MM.1S (cell line): ENCODE data around the gene BRWD1.

Source experiments
- DNase-seq: peaks from one replicate; pipeline ENCODE4 v3.0.0-alpha.2; 2015
- H2AFZ ChIP-seq: fragments of 300-600 bp; sonication (generic); 2 replicates; pipeline ENCODE4 v1.6.0; 2016; ENCODE audit warnings: antibody characterized with exemption, low read length
- H3F3A ChIP-seq: fragments of 300-600 bp; sonication (generic); 2 replicates; pipeline ENCODE4 v1.6.1; 2016; ENCODE audit warnings: mild to moderate bottlenecking, antibody characterized with exemption, low read length, moderate library complexity, mixed read lengths; ENCODE audit not compliant: insufficient read depth
- H3K27ac ChIP-seq: fragments of 300-600 bp; sonication (generic); 2 replicates; pipeline ENCODE4 v1.5.1; 2016; ENCODE audit warnings: mild to moderate bottlenecking, low read length
- H3K27me3 ChIP-seq: fragments of 300-600 bp; sonication (generic); replicated peaks from 2 replicates; pipeline ENCODE4 v1.6.0; 2016; ENCODE audit warnings: low read length; ENCODE audit not compliant: insufficient read depth
- H3K36me3 ChIP-seq: fragments of 300-600 bp; sonication (generic); replicated peaks from 2 replicates; pipeline ENCODE4 v1.6.1; 2016; ENCODE audit warnings: mild to moderate bottlenecking, low read length, mixed read lengths; ENCODE audit not compliant: insufficient read depth
- H3K4me1 ChIP-seq: fragments of 300-600 bp; sonication (generic); 2 replicates; pipeline ENCODE4 v1.6.1; 2016; ENCODE audit warnings: low read length, mixed read lengths
- H3K4me2 ChIP-seq: fragments of 300-600 bp; sonication (generic); 2 replicates; pipeline ENCODE4 v1.6.0; 2016; ENCODE audit warnings: low read depth, low read length
- H3K4me3 ChIP-seq: fragments of 300-600 bp; sonication (generic); 2 replicates; pipeline ENCODE4 v1.5.1; 2016; ENCODE audit warnings: low read length, mixed read lengths
- H3K79me2 ChIP-seq: fragments of 300-600 bp; sonication (generic); 2 replicates; pipeline ENCODE4 v1.6.1; 2016; ENCODE audit warnings: mixed run types, low read length, mixed read lengths
- H3K9ac ChIP-seq: fragments of 300-600 bp; sonication (generic); 2 replicates; pipeline ENCODE4 v1.6.1; 2016; ENCODE audit warnings: low read length, mixed read lengths
- H3K9me2 ChIP-seq: fragments of 300-600 bp; sonication (generic); replicated peaks from 2 replicates; pipeline ENCODE4 v1.6.1; 2016; ENCODE audit warnings: mild to moderate bottlenecking, low read length, mixed read lengths; ENCODE audit not compliant: insufficient read depth
- H3K9me3 ChIP-seq: fragments of 300-600 bp; sonication (generic); replicated peaks from 2 replicates; pipeline ENCODE4 v1.6.1; 2016; ENCODE audit warnings: mild to moderate bottlenecking, low read length, mixed read lengths; ENCODE audit not compliant: insufficient read depth
- H4K20me1 ChIP-seq: fragments of 300-600 bp; sonication (generic); 2 replicates; pipeline ENCODE4 v1.6.1; 2016; ENCODE audit warnings: mild to moderate bottlenecking, low read length, moderate library complexity, mixed read lengths; ENCODE audit not compliant: insufficient read depth
- EZH2 ChIP-seq: fragments of 300-600 bp; sonication (generic); optimal IDR thresholded peaks from 2 replicates; pipeline ENCODE3; 2017; ENCODE audit warnings: low read depth, mild to moderate bottlenecking, antibody characterized with exemption, low read length, mixed read lengths
- EZH2phosphoT487 ChIP-seq: fragments of 300-600 bp; sonication (generic); IDR thresholded peaks from 2 replicates; pipeline ENCODE4 v1.6.1; 2018; ENCODE audit warnings: antibody characterized with exemption, low read length
- TF ChIP-seq, protein P1 (sequence below): fragments of 300-600 bp; sonication (generic); IDR thresholded peaks from 2 replicates; pipeline ENCODE4 v1.5.1; 2016; ENCODE audit warnings: antibody characterized with exemption, low read length, mixed read lengths

The BRWD1 gene

DNA sequence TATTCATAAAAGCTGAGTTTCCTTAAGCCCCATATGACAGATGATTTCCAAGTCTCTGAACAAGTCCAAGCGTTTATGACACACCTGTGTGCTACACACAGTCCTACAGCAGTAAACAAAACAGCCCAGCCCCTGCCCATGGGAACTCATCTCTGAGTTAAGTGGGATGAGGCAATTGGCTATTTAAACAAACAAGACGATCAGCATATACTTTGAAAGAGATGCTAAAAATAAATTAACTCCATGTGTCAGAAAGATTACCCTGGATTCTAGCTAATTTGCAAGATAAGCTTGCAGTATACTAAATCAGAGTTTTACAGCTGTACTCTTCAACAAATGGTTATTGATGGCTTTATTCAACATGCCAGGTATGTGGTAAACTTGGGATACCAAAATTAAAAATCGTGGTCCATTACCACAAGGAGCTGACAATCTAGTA, 137.1 kb downstream of the BRWD1 start:
- Histone ChIP-seq H3K9ac (no peak overlapping the region), H3K36me3 (peaks cover 33% of the 10 kb centered on the region; the same call in 1 of the 2 replicates), H3K9me3 (no peaks in the 10 kb centered on the region)

DNA sequence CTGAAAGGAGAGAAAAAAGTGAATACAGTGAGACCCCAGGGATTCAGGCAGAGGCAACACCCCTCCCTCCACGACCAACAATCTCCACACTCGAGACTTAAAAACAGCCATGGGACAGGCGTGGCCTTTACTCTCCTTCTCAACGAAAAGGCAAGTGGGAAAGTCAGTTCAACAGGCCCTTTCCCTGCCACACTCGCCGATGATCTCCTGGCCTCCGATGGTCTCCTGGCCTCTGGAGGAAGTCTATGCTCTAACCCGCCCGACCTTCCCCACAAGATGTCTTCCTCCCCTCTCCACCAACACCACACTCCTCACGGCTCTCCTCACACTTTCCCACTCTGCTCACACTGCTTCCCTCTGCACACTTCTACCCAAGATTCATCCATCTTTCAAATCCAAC, 137.8 kb downstream of the BRWD1 start:
- no peak for DNase-seq
- no peak overlapping the region for H2AFZ ChIP-seq
- no peaks in the 10 kb centered on the region for H3K27me3 ChIP-seq
- no peaks in the 10 kb centered on the region for H4K20me1 ChIP-seq
- H3K4me3 ChIP-seq: no peak overlapping the region
- peaks cover 18% of the 10 kb centered on the region for H3K79me2 ChIP-seq
- peaks cover 33% of the 10 kb centered on the region; the same call in 1 of the 2 replicates for H3K36me3 ChIP-seq
- TF ChIP-seq, protein P1, sequence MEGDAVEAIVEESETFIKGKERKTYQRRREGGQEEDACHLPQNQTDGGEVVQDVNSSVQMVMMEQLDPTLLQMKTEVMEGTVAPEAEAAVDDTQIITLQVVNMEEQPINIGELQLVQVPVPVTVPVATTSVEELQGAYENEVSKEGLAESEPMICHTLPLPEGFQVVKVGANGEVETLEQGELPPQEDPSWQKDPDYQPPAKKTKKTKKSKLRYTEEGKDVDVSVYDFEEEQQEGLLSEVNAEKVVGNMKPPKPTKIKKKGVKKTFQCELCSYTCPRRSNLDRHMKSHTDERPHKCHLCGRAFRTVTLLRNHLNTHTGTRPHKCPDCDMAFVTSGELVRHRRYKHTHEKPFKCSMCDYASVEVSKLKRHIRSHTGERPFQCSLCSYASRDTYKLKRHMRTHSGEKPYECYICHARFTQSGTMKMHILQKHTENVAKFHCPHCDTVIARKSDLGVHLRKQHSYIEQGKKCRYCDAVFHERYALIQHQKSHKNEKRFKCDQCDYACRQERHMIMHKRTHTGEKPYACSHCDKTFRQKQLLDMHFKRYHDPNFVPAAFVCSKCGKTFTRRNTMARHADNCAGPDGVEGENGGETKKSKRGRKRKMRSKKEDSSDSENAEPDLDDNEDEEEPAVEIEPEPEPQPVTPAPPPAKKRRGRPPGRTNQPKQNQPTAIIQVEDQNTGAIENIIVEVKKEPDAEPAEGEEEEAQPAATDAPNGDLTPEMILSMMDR: no peak
- no peak overlapping the region for H3K4me2 ChIP-seq
- no peaks in the 10 kb centered on the region for H3K4me1 ChIP-seq
- H3K9me2 ChIP-seq: no peaks in the 10 kb centered on the region
- H3K9me3 ChIP-seq: no peaks in the 10 kb centered on the region
- no peaks in the 10 kb centered on the region for H3F3A ChIP-seq
- H3K9ac ChIP-seq: no peak overlapping the region
- no peak overlapping the region for H3K27ac ChIP-seq

More for the DNA sequence above, 137.1 kb downstream of the BRWD1 start:
- Histone ChIP-seq H2AFZ (no peak overlapping the region), H3K27me3 (no peaks in the 10 kb centered on the region), H3F3A (no peaks in the 10 kb centered on the region), H3K4me3 (no peak overlapping the region), H3K4me1 (no peaks in the 10 kb centered on the region), H4K20me1 (no peaks in the 10 kb centered on the region), H3K9me2 (no peaks in the 10 kb centered on the region), H3K27ac (no peak overlapping the region), H3K4me2 (no peak overlapping the region), H3K79me2 (peaks cover 24% of the 10 kb centered on the region)
- no peak for TF ChIP-seq EZH2phosphoT487
- TF ChIP-seq EZH2: no peak
- TF ChIP-seq, protein P1: no peak
- no peak for DNase-seq

DNA sequence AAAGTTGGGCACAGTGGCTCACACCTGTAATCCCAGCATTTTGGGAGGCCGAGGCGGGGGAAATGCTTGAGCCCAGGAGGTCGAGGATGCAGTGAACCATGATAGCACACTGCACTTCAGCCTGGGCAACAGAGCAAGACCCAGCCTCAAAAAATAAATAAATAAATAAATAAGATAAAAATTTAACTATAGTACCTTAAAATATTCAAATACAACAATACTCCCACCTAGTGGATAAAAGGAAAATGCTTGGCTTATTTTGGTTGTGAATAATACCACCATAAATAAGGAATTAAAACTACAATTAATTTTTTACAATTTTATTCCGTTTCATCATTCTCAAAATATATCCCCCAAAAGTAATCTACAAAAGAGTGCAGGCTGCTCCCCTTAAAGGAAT, 138.3 kb downstream of the BRWD1 start:
- Histone ChIP-seq H3K4me1 (no peaks in the 10 kb centered on the region), H3K27ac (no peak overlapping the region), H2AFZ (no peak overlapping the region), H3K36me3 (peaks cover 31% of the 10 kb centered on the region; the same call in 1 of the 2 replicates), H3K79me2 (peaks cover 13% of the 10 kb centered on the region), H3K4me3 (no peak overlapping the region), H3K9ac (no peak overlapping the region), H3K9me2 (no peaks in the 10 kb centered on the region), H3K9me3 (no peaks in the 10 kb centered on the region), H4K20me1 (no peaks in the 10 kb centered on the region), H3F3A (no peaks in the 10 kb centered on the region), H3K4me2 (no peak overlapping the region), H3K27me3 (no peaks in the 10 kb centered on the region)
- peak; percentile 31 for DNase-seq
- no peak for TF ChIP-seq EZH2phosphoT487
- no peak for TF ChIP-seq EZH2
- TF ChIP-seq, protein P1: peak; percentile 44
